Measurements from ENCODE around the gene PLXNB2. TPM values are rescaled to one million over a fixed set of nuclear protein-coding genes. Genes with fewer than 3 reads are reported as not detected.

PLXNB2 gene
- polyA plus RNA-seq, 3 donors, result 249 to 261 (median 258) TPM

GRCh38 chr22:50236731-50237409 is 70.6 kb downstream of the PLXNB2 start:
- DNase-seq, result no peak

GRCh38 chr22:50233223-50233622 is 74.2 kb downstream of the PLXNB2 start:
- no peak for DNase-seq

GRCh38 chr22:50232481-50233151 is 74.8 kb downstream of the PLXNB2 start:
- DNase-seq, result no peak

GRCh38 chr22:50229370-50229769 is 78.1 kb downstream of the PLXNB2 start:
- no peak for DNase-seq

GRCh38 chr22:50228366-50228765 is 79.1 kb downstream of the PLXNB2 start:
- no peak for DNase-seq

GRCh38 chr22:50227579-50228215 is 79.7 kb downstream of the PLXNB2 start:
- DNase-seq, result no peak

- DNase-seq, result no peak
Measured at GRCh38 chr22:50226875-50227165, 80.6 kb downstream of the PLXNB2 start.

GRCh38 chr22:50226063-50226874 is 81.2 kb downstream of the PLXNB2 start:
- no peak for DNase-seq

- no peak for DNase-seq
Measured at GRCh38 chr22:50225200-50225969, 82.1 kb downstream of the PLXNB2 start.

Other genes with a start within 250 kb of the PLXNB2 start
- gene TTLL8, start 249.3 kb downstream of the PLXNB2 start, polyA plus RNA-seq (ENCODE audit: insufficient read length in 3 of 3), result not detected
- gene MLC1, start 222.2 kb downstream of the PLXNB2 start, polyA plus RNA-seq (ENCODE audit: insufficient read length in 3 of 3), result 1 to 10 TPM in 1 of 3 donors, under 1 TPM in 2; 0.67 to 1.1 (median 0.82) TPM
- 1 to 10 TPM in 1 of 3 donors, under 1 TPM in 2; 0.70 to 1.1 (median 0.95) TPM for gene MOV10L1, start 217.6 kb downstream of the PLXNB2 start, polyA plus RNA-seq (ENCODE audit: insufficient read length in 3 of 3)
- 1 to 10 TPM; 1.3 to 2.5 (median 2.5) TPM for gene PANX2, start 136.9 kb downstream of the PLXNB2 start, polyA plus RNA-seq (ENCODE audit: insufficient read length in 3 of 3)
- 10 to 100 TPM; 27.2 to 33.9 (median 30.3) TPM for gene TRABD, start 121.7 kb downstream of the PLXNB2 start, polyA plus RNA-seq (ENCODE audit: insufficient read length in 3 of 3)
- 10 to 100 TPM; 24.8 to 32.9 (median 28.9) TPM for gene SELENOO, start 106.6 kb downstream of the PLXNB2 start, polyA plus RNA-seq (ENCODE audit: insufficient read length in 3 of 3)
- 10 to 100 TPM; 37.9 to 49.9 (median 48.1) TPM for gene TUBGCP6, start 62.6 kb downstream of the PLXNB2 start, polyA plus RNA-seq (ENCODE audit: insufficient read length in 3 of 3)
- 10 to 100 TPM; 25.6 to 29.8 (median 26.7) TPM for gene HDAC10, start 56.4 kb downstream of the PLXNB2 start, polyA plus RNA-seq (ENCODE audit: insufficient read length in 3 of 3)
- gene MAPK12, start 46.0 kb downstream of the PLXNB2 start, polyA plus RNA-seq (ENCODE audit: insufficient read length in 3 of 3), result 10 to 100 TPM; 16.7 to 17.7 (median 17.2) TPM
- 10 to 100 TPM in 1 of 3 donors, 1 to 10 TPM in 2; 8.3 to 10.2 (median 9.7) TPM for gene MAPK11, start 37.3 kb downstream of the PLXNB2 start, polyA plus RNA-seq (ENCODE audit: insufficient read length in 3 of 3)
- 10 to 100 TPM; 13.9 to 18.7 (median 18.5) TPM for gene DENND6B, start 19.4 kb upstream of the PLXNB2 start, polyA plus RNA-seq (ENCODE audit: insufficient read length in 3 of 3)
- 10 to 100 TPM; 46.5 to 54.7 (median 50.5) TPM for gene PPP6R2, start 35.7 kb upstream of the PLXNB2 start, polyA plus RNA-seq (ENCODE audit: insufficient read length in 3 of 3)
- gene SBF1, start 167.4 kb upstream of the PLXNB2 start, polyA plus RNA-seq (ENCODE audit: insufficient read length in 3 of 3), result 10 to 100 TPM; 42.2 to 51.0 (median 42.9) TPM
- 1 to 10 TPM; 4.4 to 6.0 (median 5.7) TPM for gene ADM2, start 173.9 kb upstream of the PLXNB2 start, polyA plus RNA-seq (ENCODE audit: insufficient read length in 3 of 3)
- gene MIOX, start 179.2 kb upstream of the PLXNB2 start, polyA plus RNA-seq (ENCODE audit: insufficient read length in 3 of 3), result 1 to 10 TPM; 3.3 to 6.6 (median 4.2) TPM
- gene LMF2, start 200.1 kb upstream of the PLXNB2 start, polyA plus RNA-seq (ENCODE audit: insufficient read length in 3 of 3), result 10 to 100 TPM; 47.3 to 61.5 (median 60.5) TPM
- 10 to 100 TPM; 48.3 to 57.4 (median 56.6) TPM for gene NCAPH2, start 200.6 kb upstream of the PLXNB2 start, polyA plus RNA-seq (ENCODE audit: insufficient read length in 3 of 3)
- 1 to 10 TPM in 2 of 3 donors, not detected in 1; 5.4 to 6.7 TPM for gene SCO2, start 218.0 kb upstream of the PLXNB2 start, polyA plus RNA-seq (ENCODE audit: insufficient read length in 3 of 3)
- gene TYMP, start 222.4 kb upstream of the PLXNB2 start, polyA plus RNA-seq (ENCODE audit: insufficient read length in 3 of 3), result 1 to 10 TPM; 1.4 to 2.2 (median 2.0) TPM
- gene KLHDC7B, start 238.3 kb upstream of the PLXNB2 start, polyA plus RNA-seq (ENCODE audit: insufficient read length in 3 of 3), result under 1 TPM in 2 of 3 donors, not detected in 1; 0.04 to 0.30 TPM